ENCODE data around the gene VAV2. TPM values are rescaled to one million over a fixed set of nuclear protein-coding genes. Genes with fewer than 3 reads are reported as not detected.

Gene VAV2
- total RNA-seq, 1 experiment from 2014 or later = 9.7 TPM

DNA sequence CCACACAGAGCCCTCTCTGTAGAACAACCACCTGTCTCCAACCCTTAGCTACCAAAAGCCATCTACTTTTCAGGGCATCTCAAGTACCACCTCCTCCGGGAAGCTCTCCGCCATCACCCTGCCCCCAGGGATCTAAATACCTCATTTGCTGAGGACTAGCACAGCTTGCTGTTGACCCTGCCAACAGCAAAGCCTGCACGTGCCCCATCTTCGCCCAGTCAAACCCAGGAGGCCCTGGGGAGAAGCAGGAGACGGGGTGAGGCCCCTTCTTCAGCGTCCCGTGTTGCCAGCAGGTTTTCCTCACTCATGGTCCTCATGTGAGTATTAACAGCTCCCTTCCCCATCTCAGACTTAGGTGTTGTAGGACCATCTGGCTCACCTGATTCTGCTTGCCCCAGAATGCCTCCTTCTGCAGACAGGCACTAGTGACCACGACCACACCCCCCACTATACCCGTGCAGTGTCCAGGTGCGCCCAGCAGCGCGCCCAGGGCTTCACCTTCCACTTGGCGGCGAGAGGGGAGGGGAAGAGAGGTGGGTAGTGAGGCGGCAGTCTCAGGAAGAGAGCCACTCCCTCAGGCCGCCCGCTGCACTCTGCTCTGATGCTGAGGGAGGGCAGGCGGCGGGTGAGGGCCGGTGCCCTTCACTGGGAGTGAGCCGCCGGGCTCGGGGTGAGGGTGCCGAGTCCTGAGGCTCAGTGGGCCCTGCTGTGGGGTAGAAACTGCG is 11.1 kb downstream of the VAV2 start:
- H4K20me1 ChIP-seq (ENCODE audit: low read length) = no peaks in the 10 kb centered on the region
- H3K9ac ChIP-seq (ENCODE audit: low read length) = no peak overlapping the region
- H3K27me3 ChIP-seq (ENCODE audit: low read length) = no peaks in the 10 kb centered on the region
- no TSS peak for BruUV-seq (replicated peaks)
- ChIA-PET POLR2A (ENCODE audit: unreplicated experiment) (no interaction called here), CTCF (no interaction called here)
- no peak overlapping the region for H3K27ac ChIP-seq (ENCODE audit: low read length)
- no peaks in the 10 kb centered on the region for H3K36me3 ChIP-seq (ENCODE audit: low read depth, low read length)
- no peak overlapping the region for H3K4me2 ChIP-seq (ENCODE audit: low read length)
- no peak for DNase-seq
- H2AFZ ChIP-seq (ENCODE audit: low read length) = no peak overlapping the region
- H3K4me3 ChIP-seq (ENCODE audit: low read length) = no peak overlapping the region
- no peaks in the 10 kb centered on the region for H3F3A ChIP-seq (ENCODE audit: low read length, unreplicated experiment)
- intact Hi-C loops (cut with micrococcal nuclease) = no loop called here
- TF ChIP-seq EZH2 (IDR thresholded peaks at IDR 0.05; ENCODE audit: low read length, unreplicated experiment) (no peak), EZH2phosphoT487 (IDR thresholded peaks at IDR 0.05; ENCODE audit: borderline replicate concordance, low read length) (no peak)
- TF ChIP-seq, protein P1, sequence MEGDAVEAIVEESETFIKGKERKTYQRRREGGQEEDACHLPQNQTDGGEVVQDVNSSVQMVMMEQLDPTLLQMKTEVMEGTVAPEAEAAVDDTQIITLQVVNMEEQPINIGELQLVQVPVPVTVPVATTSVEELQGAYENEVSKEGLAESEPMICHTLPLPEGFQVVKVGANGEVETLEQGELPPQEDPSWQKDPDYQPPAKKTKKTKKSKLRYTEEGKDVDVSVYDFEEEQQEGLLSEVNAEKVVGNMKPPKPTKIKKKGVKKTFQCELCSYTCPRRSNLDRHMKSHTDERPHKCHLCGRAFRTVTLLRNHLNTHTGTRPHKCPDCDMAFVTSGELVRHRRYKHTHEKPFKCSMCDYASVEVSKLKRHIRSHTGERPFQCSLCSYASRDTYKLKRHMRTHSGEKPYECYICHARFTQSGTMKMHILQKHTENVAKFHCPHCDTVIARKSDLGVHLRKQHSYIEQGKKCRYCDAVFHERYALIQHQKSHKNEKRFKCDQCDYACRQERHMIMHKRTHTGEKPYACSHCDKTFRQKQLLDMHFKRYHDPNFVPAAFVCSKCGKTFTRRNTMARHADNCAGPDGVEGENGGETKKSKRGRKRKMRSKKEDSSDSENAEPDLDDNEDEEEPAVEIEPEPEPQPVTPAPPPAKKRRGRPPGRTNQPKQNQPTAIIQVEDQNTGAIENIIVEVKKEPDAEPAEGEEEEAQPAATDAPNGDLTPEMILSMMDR (conservative IDR thresholded peaks at IDR 0.05; ENCODE audit: low read depth, low read length) = no peak
- no peaks in the 10 kb centered on the region for H3K9me3 ChIP-seq (ENCODE audit: low read length)
- H3K4me1 ChIP-seq (ENCODE audit: insufficient read depth, low read length) = no peaks in the 10 kb centered on the region
- peaks cover 89% of the 10 kb centered on the region for H3K79me2 ChIP-seq (ENCODE audit: low read length)
- H3K9me2 ChIP-seq (replicated peaks; ENCODE audit: low read length) = no peaks in the 10 kb centered on the region
- no peak for ATAC-seq

DNA sequence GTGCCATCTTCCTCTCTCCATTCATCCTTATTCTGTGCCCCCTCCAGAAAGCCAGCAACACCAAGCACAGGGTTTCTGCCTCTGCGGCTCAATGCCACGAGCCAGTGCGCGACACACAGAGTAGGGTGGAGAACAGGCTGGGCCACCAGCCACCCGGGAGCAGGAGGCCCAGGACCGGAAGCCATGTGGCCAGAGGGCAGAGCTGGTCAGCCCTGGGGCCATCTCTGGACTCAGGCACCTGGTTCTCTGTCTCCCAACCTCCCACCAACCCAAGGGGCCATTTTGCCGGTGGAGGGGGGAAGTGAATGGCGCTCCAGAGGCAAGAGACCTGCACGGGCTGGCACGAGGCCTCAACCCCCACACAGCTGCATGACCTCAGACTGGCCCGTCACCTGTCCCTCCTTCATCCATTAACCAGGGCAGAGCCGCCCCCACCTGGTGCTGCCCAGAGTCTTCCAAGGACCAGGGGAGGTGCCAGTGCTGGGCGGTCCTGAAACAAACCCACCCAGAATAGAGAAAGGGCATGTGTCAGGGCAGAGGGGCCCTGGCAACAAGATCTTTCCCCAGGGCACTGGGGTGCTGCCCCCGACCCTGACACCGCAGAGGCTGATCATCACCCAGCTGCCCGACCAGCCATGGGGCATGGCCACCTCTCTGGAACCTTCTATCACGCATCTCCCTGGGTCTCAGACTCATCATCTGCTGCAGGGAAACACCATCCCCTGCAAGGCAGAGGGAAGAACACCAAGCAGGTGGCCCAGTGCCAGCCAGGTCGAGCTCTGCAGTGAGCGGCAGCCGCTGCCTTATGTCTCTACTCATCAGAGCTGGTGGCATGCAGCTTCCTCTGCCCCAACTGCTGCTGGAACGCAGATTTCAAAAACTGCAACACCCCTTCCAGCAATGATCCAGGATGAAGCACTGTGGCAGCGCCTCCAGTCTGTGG is 11.9 kb downstream of the VAV2 start:
- H3K36me3 ChIP-seq (ENCODE audit: low read depth, low read length) = no peaks in the 10 kb centered on the region
- H3K79me2 ChIP-seq (ENCODE audit: low read length) = peaks cover 87% of the 10 kb centered on the region
- no peaks in the 10 kb centered on the region for H3F3A ChIP-seq (ENCODE audit: low read length, unreplicated experiment)
- ATAC-seq = no peak
- no peak overlapping the region for H3K4me2 ChIP-seq (ENCODE audit: low read length)
- no TSS peak for BruUV-seq (replicated peaks)
- CTCF ChIA-PET = no interaction called here
- 0 out of 2 replicates have a peak, but pooled peaks cover 5% of the 10 kb centered on the region for H4K20me1 ChIP-seq (ENCODE audit: low read length)
- TF ChIP-seq EZH2phosphoT487 (IDR thresholded peaks at IDR 0.05; ENCODE audit: borderline replicate concordance, low read length) (no peak), EZH2 (IDR thresholded peaks at IDR 0.05; ENCODE audit: low read length, unreplicated experiment) (no peak)
- TF ChIP-seq, protein P1 (conservative IDR thresholded peaks at IDR 0.05; ENCODE audit: low read depth, low read length) = no peak
- intact Hi-C loops (cut with micrococcal nuclease) = no loop called here
- no peaks in the 10 kb centered on the region for H3K4me1 ChIP-seq (ENCODE audit: insufficient read depth, low read length)
- H3K9me2 ChIP-seq (replicated peaks; ENCODE audit: low read length) = no peaks in the 10 kb centered on the region
- POLR2A ChIA-PET (ENCODE audit: unreplicated experiment) = no interaction called here
- H3K9me3 ChIP-seq (ENCODE audit: low read length) = no peaks in the 10 kb centered on the region
- no peak for DNase-seq
- no peaks in the 10 kb centered on the region for H3K27me3 ChIP-seq (ENCODE audit: low read length)
- no peak overlapping the region for H3K4me3 ChIP-seq (ENCODE audit: low read length)
- H3K9ac ChIP-seq (ENCODE audit: low read length) = no peak overlapping the region
- H2AFZ ChIP-seq (ENCODE audit: low read length) = no peak overlapping the region
- no peak overlapping the region for H3K27ac ChIP-seq (ENCODE audit: low read length)
